ENCODE results near the gene SLC36A3.
"Not testable (repeated sequence)": the region's sequence is repeated elsewhere in the genome, so short reads cannot be mapped to it uniquely, and the experiment has no call there.

The SLC36A3 gene

GRCh38 chr5:151239237-151239861, 64.2 kb downstream of the SLC36A3 start:
- H3K4me3 ChIP-seq (ENCODE audit: low read length): peak overlapping the region; percentile 7
- TF ChIP-seq CTCF (conservative IDR thresholded peaks at IDR 0.05; ENCODE audit: low read length): peak; percentile 87
- peak; percentile 71 for DNase-seq (ENCODE audit: low read depth)

GRCh38 chr5:151238303-151238741, 65.2 kb downstream of the SLC36A3 start:
- no peak for TF ChIP-seq CTCF (conservative IDR thresholded peaks at IDR 0.05; ENCODE audit: low read length)
- DNase-seq (ENCODE audit: low read depth): no peak
- H3K4me3 ChIP-seq (ENCODE audit: low read length): no peak overlapping the region

DNA sequence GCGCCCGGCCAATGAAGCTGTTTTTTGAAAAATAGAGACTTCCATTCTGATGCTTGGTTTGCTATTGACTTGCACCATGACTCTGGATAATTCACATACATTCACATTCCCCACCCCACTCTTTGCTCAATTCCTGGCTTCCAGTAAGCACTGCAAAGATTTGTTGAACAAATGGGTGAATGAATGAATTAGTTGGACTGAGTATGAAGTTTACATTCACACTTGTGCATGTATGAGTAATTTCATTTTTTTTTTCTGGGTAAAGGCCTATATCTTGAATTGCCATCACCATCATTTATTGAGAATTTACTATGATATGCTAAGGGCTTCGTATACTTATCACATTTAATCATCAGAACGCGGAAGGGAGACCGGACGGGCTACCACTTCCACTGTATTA, 65.9 kb downstream of the SLC36A3 start:
- TF ChIP-seq CTCF (conservative IDR thresholded peaks at IDR 0.05; ENCODE audit: low read length): no peak
- DNase-seq (ENCODE audit: low read depth): no peak
- no peak overlapping the region for H3K4me3 ChIP-seq (ENCODE audit: low read length)

DNA sequence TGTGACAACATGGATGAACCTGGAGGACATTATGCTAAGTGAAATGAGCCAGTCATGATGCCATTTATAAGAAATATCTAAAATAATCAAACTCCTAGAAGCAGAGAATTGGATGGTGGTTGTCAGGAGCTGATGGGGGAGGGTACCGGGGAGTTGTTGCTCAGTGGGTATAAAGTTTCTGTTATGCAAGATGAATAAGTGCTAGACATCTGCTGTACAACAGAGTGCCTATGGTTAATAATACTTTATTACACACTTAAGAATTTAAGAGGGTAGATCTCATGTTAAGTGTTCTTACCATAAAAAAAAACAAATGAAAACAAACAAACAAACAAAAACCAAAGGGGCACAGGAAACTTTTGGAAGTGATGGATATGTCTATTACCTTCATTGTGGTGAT, 66.7 kb downstream of the SLC36A3 start:
- no peak for TF ChIP-seq CTCF (conservative IDR thresholded peaks at IDR 0.05; ENCODE audit: low read length)
- no peak for DNase-seq (ENCODE audit: low read depth)
- no peak overlapping the region for H3K4me3 ChIP-seq (ENCODE audit: low read length)

GRCh38 chr5:151235239-151235571, 68.4 kb downstream of the SLC36A3 start:
- H3K4me3 ChIP-seq (ENCODE audit: low read length); DNase-seq (ENCODE audit: low read depth): not testable (repeated sequence)

DNA sequence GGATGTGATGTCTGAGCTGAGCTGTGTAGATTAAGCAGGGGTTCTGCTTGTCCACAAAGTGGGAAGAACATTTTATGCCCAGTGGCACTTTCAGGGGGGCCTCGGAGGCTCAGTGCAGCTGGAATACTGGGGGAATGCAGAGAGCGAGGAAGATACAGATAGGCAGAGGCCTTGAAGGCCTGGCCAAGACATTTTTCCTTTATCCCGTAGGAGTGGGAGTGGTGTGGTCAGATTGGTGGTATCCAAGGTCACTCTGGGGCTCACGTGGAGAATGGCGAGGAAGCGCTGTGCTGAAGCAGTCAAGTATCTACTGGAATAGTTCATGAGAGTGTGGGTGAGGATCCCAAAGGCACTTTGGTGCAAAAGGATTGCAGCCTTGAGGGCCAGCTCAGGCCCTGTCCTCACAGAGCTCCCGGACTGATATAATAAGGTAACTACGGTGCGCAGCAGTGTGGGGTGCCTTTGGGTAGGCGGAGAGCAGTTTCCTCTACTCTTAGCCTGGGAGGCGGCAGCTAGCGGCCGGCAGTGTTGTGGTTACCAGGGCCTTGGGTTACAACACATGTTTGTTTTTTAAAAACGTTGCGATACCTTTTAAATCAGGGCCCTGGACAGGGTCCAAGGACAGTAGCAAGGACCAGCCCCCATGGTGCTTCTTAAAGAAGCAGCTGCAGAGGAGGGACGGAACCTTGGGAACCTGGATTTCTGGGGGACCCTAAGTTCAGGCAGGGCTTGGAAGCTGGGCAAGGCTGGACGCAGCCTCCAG, 68.9 kb downstream of the SLC36A3 start:
- peak; percentile 47 for DNase-seq (ENCODE audit: low read depth)
- no peak overlapping the region for H3K4me3 ChIP-seq (ENCODE audit: low read length)

DNA sequence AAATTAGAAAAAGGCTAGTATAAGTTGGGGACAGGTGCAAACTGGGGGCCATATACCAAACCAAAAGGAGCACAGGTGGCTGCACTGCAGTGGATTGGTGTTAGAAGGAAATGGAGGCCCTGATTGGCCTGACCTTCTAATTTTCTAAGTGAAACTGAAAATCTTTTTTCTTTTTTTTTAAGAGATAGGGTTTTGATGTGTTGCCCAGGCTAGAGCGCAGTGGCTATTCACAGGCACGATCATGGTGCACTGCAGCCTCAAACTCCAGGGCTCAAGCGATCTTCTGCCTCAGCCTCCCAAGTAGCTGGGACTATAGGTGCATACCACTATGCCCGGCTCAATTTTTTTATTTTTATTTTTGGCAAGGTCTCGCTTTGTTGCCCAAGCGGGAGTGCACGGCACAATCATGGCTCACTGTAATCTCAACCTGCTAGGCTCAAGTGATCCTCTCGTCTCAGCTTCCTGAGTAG, 69.9 kb downstream of the SLC36A3 start:
- no peak for TF ChIP-seq CTCF (conservative IDR thresholded peaks at IDR 0.05; ENCODE audit: low read length)
- H3K4me3 ChIP-seq (ENCODE audit: low read length): no peak overlapping the region
- no peak for DNase-seq (ENCODE audit: low read depth)

More for the DNA sequence above, 68.9 kb downstream of the SLC36A3 start:
- no peak for TF ChIP-seq CTCF (conservative IDR thresholded peaks at IDR 0.05; ENCODE audit: low read length)

Data from AG10803 (cell line).